HG03565 (cell line): ENCODE measurements around the gene CCDC186.

Experiments
- ATAC-seq: cut with Tn5 transposase; IDR thresholded peaks from one replicate; pipeline ENCODE4 v1.9.1; 2021; ENCODE audit warnings: mild to moderate bottlenecking, moderate library complexity; ENCODE audit not compliant: unreplicated experiment

The CCDC186 gene

DNA sequence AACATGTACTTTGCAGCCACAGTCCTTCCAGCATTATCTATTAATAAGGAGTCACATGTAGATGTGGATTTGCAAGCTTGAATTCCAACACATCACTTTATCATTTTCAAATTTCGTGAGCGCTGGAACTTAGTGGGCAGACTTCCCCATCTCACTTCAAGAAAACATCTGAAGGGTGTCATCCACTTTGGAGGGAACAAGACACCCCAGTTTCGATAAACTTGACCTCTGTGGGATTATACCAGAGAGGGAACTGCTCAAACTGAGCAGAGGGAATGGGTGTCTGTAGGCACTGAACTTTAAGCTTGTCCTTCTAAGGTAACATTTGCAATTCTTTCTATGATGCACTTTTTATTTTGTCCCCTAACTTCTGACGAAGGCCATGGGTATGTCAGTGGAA lies 102.8 kb downstream of the CCDC186 start:
- no peak for ATAC-seq
